SKM-1 (cell line): ENCODE results near the gene HNRNPC.
"Not testable (repeated sequence)": the region's sequence is repeated elsewhere in the genome, so short reads cannot be mapped to it uniquely, and the experiment has no call there.

Experiments used
- DNase-seq: peaks from one replicate; lab custom pipeline; 2025; ENCODE audit not compliant: unreplicated experiment; lab: John Stamatoyannopoulos, UW

The HNRNPC gene

GRCh38 chr14:21269252-21270046 is at the start of gene HNRNPC:
TSS of gene HNRNPC (minus strand) at chr14:21269442. CDS start at chr14:21234193, 35,249 bp downstream.
- DNase-seq, result peak; percentile 91

- no peak for DNase-seq
Observed at GRCh38 chr14:21317398-21317797, 48.2 kb upstream of the HNRNPC start.

GRCh38 chr14:21313512-21313911 is 44.3 kb upstream of the HNRNPC start:
- no peak for DNase-seq

- DNase-seq, result no peak
Observed at GRCh38 chr14:21311614-21312013, 42.4 kb upstream of the HNRNPC start.

GRCh38 chr14:21309956-21310355 is 40.7 kb upstream of the HNRNPC start:
- no peak for DNase-seq

- DNase-seq, result no peak
Observed at GRCh38 chr14:21309238-21309636, 40.0 kb upstream of the HNRNPC start.

GRCh38 chr14:21308479-21309237 is 39.4 kb upstream of the HNRNPC start:
- DNase-seq, result no peak

- DNase-seq, result no peak
Observed at GRCh38 chr14:21308132-21308478, 38.9 kb upstream of the HNRNPC start.

GRCh38 chr14:21307637-21308036 is 38.4 kb upstream of the HNRNPC start:
- no peak for DNase-seq

- DNase-seq, result not testable (repeated sequence)
Observed at GRCh38 chr14:21302836-21303140, 33.5 kb upstream of the HNRNPC start.

- no peak for DNase-seq
Observed at GRCh38 chr14:21302013-21302835, 33.0 kb upstream of the HNRNPC start.

- DNase-seq, result no peak
Observed at GRCh38 chr14:21300892-21301291, 31.6 kb upstream of the HNRNPC start.

GRCh38 chr14:21299562-21300130 is 30.4 kb upstream of the HNRNPC start:
- DNase-seq, result no peak

GRCh38 chr14:21298358-21298757 is 29.1 kb upstream of the HNRNPC start:
- DNase-seq, result no peak

GRCh38 chr14:21294026-21294425 is 24.8 kb upstream of the HNRNPC start:
- DNase-seq, result not testable (repeated sequence)

- DNase-seq, result no peak
Observed at GRCh38 chr14:21287168-21287567, 17.9 kb upstream of the HNRNPC start.

GRCh38 chr14:21286516-21286915 is 17.3 kb upstream of the HNRNPC start:
- DNase-seq, result not testable (repeated sequence)

GRCh38 chr14:21281917-21282316 is 12.7 kb upstream of the HNRNPC start:
- DNase-seq, result not testable (repeated sequence)

GRCh38 chr14:21279783-21280182 is 10.5 kb upstream of the HNRNPC start, which contains the start of gene RPGRIP1:
TSS of gene RPGRIP1 (plus strand) at chr14:21280083. CDS start at chr14:21287977, 7,894 bp downstream.
- no peak for DNase-seq

GRCh38 chr14:21278632-21279031 is 9.4 kb upstream of the HNRNPC start:
- DNase-seq, result no peak

GRCh38 chr14:21275261-21275858 is 6.1 kb upstream of the HNRNPC start:
- DNase-seq, result no peak
